Endothelial cell of umbilical vein (primary cell): ENCODE results near the gene SH3TC1. TPM values are rescaled to one million over a fixed set of nuclear protein-coding genes. Genes with fewer than 3 reads are reported as not detected.
A peak's percentile ranks its signal among the peaks of the same experiment; 100 is the strongest.

Experiments
- BruUV-seq: library from RNA; stranded (reverse); fragments of 400-500 nt; replicated peaks from 2 replicates; lab custom pipeline; 2021; lab: Mats Ljungman, UMichigan
- CTCF ChIA-PET: fragments of 300-600, 350-600 bp; sonication (Branson Sonifier 250); formaldehyde crosslinking; loops from one replicate; lab custom pipeline; 2021; ENCODE audit warnings: antibody characterized with exemption, inconsistent platforms; lab: Charles Lee
- POLR2A ChIA-PET: fragments of 300-600, 350-600 bp; sonication (Branson Sonifier 250); formaldehyde crosslinking; loops from one replicate; lab custom pipeline; 2021; ENCODE audit warnings: antibody characterized with exemption, inconsistent platforms; lab: Charles Lee
- DNase-seq: peaks from one replicate; pipeline ENCODE4 v3.0.0-alpha.2; 2011; ENCODE audit warnings: low read depth, low spot score
- FAIRE-seq: peaks from 2 replicates; lab custom pipeline; 2011; peaks lifted over from hg19 to GRCh38; lab: Jason Lieb, UNC
- H2AFZ ChIP-seq: 2 replicates; pipeline ENCODE4 v1.6.0; 2012; ENCODE audit warnings: low read depth, low read length, control low read depth, inconsistent platforms
- H3K27ac ChIP-seq: 2 replicates; pipeline ENCODE4 v1.5.1; 2011; ENCODE audit warnings: low read depth, mild to moderate bottlenecking, control low read depth, low read length, moderate library complexity; ENCODE audit not compliant: insufficient read depth
- H3K27me3 ChIP-seq, 2 experiments: 2 replicates each; pipeline versions ENCODE4 v1.6.0 to v1.6.1; 2011; ENCODE audit warnings: low read length in 2 of 2, mixed read lengths in 1 of 2; ENCODE audit not compliant: control insufficient read depth in 2 of 2, insufficient read depth in 2 of 2
- H3K36me3 ChIP-seq, 2 experiments: 2 replicates in 1 of 2; 3 replicates in 1 of 2; pipeline ENCODE4 v1.5.1; 2011; ENCODE audit warnings: low read length in 2 of 2, mild to moderate bottlenecking in 1 of 2, moderate library complexity in 1 of 2; ENCODE audit not compliant: control insufficient read depth in 2 of 2, insufficient read depth in 2 of 2; ENCODE audit errors: extremely low read depth in 1 of 2
- H3K4me1 ChIP-seq: 3 replicates; pipeline ENCODE4 v1.5.1; 2011; ENCODE audit warnings: mild to moderate bottlenecking, low read length; ENCODE audit not compliant: control insufficient read depth, insufficient read depth; ENCODE audit errors: extremely low read depth
- H3K4me2 ChIP-seq: 2 replicates; pipeline ENCODE4 v1.6.1; 2011; ENCODE audit warnings: low read length, control low read depth, mixed read lengths; ENCODE audit not compliant: insufficient read depth
- H3K4me3 ChIP-seq, 3 experiments: fragments of 200-600 bp in 1 of 3; sonication (generic), shearing (Covaris generic) in 1 of 3; replicated peaks in 1 of 3; 2 replicates each; pipeline ENCODE4 v1.5.1; 2011 to 2016; ENCODE audit warnings: control low read depth in 3 of 3, low read length in 3 of 3, mild to moderate bottlenecking in 2 of 3, inconsistent platforms in 1 of 3, low read depth in 1 of 3, moderate library complexity in 1 of 3; ENCODE audit not compliant: insufficient read depth in 1 of 3
- H3K79me2 ChIP-seq: 2 replicates; pipeline ENCODE4 v1.6.0; 2012; ENCODE audit warnings: low read length, inconsistent platforms; ENCODE audit not compliant: control insufficient read depth, insufficient read depth
- H3K9ac ChIP-seq: replicated peaks from 2 replicates; pipeline ENCODE3; 2011; ENCODE audit warnings: low read length, control low read depth; ENCODE audit not compliant: insufficient read depth; ENCODE audit errors: extremely low read depth
- H3K9me1 ChIP-seq: replicated peaks from 3 replicates; pipeline ENCODE4 v1.6.0; 2011; ENCODE audit warnings: mild to moderate bottlenecking, low read length; ENCODE audit not compliant: control insufficient read depth, insufficient read depth; ENCODE audit errors: extremely low read depth
- H3K9me3 ChIP-seq: replicated peaks from 2 replicates; pipeline ENCODE4 v1.5.1; 2012; ENCODE audit warnings: low read length, inconsistent platforms; ENCODE audit not compliant: control insufficient read depth, insufficient read depth
- H4K20me1 ChIP-seq: replicated peaks from 2 replicates; pipeline ENCODE3; 2011; ENCODE audit warnings: mild to moderate bottlenecking, low read length; ENCODE audit not compliant: control insufficient read depth, insufficient read depth; ENCODE audit errors: extremely low read depth
- CTCF ChIP-seq, 2 donors: IDR thresholded peaks; 1 replicate in 1 of 2; 2 replicates in 1 of 2; pipeline ENCODE4 v1.5.1; 2011; ENCODE audit warnings: low read length in 2 of 2, mild to moderate bottlenecking in 2 of 2, moderate library complexity in 2 of 2, control low read depth in 1 of 2, inconsistent platforms in 1 of 2, low read depth in 1 of 2; ENCODE audit not compliant: insufficient read depth in 1 of 2; ENCODE audit errors: extremely low read depth in 1 of 2
- EZH2 ChIP-seq: IDR thresholded peaks from 2 replicates; pipeline ENCODE4 v1.6.1; 2012; ENCODE audit warnings: borderline replicate concordance, low read depth, mild to moderate bottlenecking, moderate library complexity, low read length, inconsistent platforms; ENCODE audit not compliant: severe bottlenecking
- FOS ChIP-seq: IDR thresholded peaks from 2 replicates; pipeline ENCODE4 v1.6.1; 2011; ENCODE audit warnings: mild to moderate bottlenecking, low read length, moderate library complexity, borderline replicate concordance; ENCODE audit not compliant: insufficient read depth
- GATA2 ChIP-seq: IDR thresholded peaks from 2 replicates; pipeline ENCODE4 v1.7.0; 2011; ENCODE audit warnings: low read depth, mild to moderate bottlenecking, moderate library complexity, mixed read lengths, low read length; ENCODE audit not compliant: insufficient read length, insufficient read depth
- JUN ChIP-seq: IDR thresholded peaks from 2 replicates; pipeline ENCODE4 v1.6.1; 2011; ENCODE audit warnings: borderline replicate concordance, low read depth; ENCODE audit not compliant: insufficient read length, insufficient read depth
- MYC ChIP-seq: IDR thresholded peaks from one replicate; pipeline ENCODE4 v1.6.1; 2011; ENCODE audit warnings: mild to moderate bottlenecking, low read depth, low read length
- POLR2A ChIP-seq: IDR thresholded peaks from 2 replicates; pipeline ENCODE4 v1.6.1; 2012; ENCODE audit warnings: low read depth, mild to moderate bottlenecking, control low read depth, low read length
- dilution Hi-C: fragments of 300-500 bp; cut with MboI; formaldehyde crosslinking; loops from one replicate; pipeline ENCODE4 v1.15.0; 2019; ENCODE audit warnings: low sequenced_read_pairs; ENCODE audit not compliant: extremely low pct_ligation_motif_present
- intact Hi-C: fragments of 100-400 bp; cut with micrococcal nuclease; formaldehyde crosslinking; loops from one replicate; pipeline ENCODE4 v1.10.0; 2022
- polyA plus RNA-seq, 4 experiments: library from polyadenylated mRNA; depleted of rRNA in 3 of 4; stranded (reverse) in 3 of 4; unstranded in 1 of 4; fragments of >200 nt; gene quantifications; 2 replicates each; pipeline versions ENCODE4 v1.2.1 to v1.2.3, GENCODE V29; 2011 to 2012; ENCODE audit warnings: missing spikeins in 1 of 4
- total RNA-seq: library from RNA; stranded (reverse); gene quantifications from 2 replicates; pipeline ENCODE4 v1.2.3, GENCODE V29; 2021
- TF ChIP-seq, protein P1 (sequence below): IDR thresholded peaks from 2 replicates; pipeline ENCODE4 v1.6.1; 2011; ENCODE audit not compliant: insufficient read depth, insufficient read length

Gene SH3TC1
- total and polyA plus RNA-seq, 2 donors (not counting 3 experiments of a cell fraction or from before 2014, with no cell fraction given): 96.5 to 192 TPM

GRCh38 chr4:8201321-8201781, 2.3 kb downstream of the SH3TC1 start:
- TF ChIP-seq MYC (no peak), CTCF (IDR thresholded peaks at IDR 0.05; ENCODE audit: extremely low read depth in 1 of 2, insufficient read depth in 1 of 2, low read depth in 1 of 2, low read length in 2 of 2) (no peak), GATA2 (no peak), EZH2 (no peak), POLR2A (no peak), JUN (no peak), FOS (no peak)
- TF ChIP-seq, protein P1, sequence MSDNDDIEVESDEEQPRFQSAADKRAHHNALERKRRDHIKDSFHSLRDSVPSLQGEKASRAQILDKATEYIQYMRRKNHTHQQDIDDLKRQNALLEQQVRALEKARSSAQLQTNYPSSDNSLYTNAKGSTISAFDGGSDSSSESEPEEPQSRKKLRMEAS: no peak
- Histone ChIP-seq H3K4me3 (peak overlapping the region; percentile 15 to 77 (median 72)), H3K27me3 (no peaks in the 10 kb centered on the region)

More at GRCh38 chr4:8201321-8201781, 2.3 kb downstream of the SH3TC1 start:
- Histone ChIP-seq H3K9me3 (no peaks in the 10 kb centered on the region), H3K79me2 (peaks cover 69% of the 10 kb centered on the region), H3K9ac (peak overlapping the region; percentile 91), H3K9me1 (no peaks in the 10 kb centered on the region), H2AFZ (no peak overlapping the region), H4K20me1 (no peaks in the 10 kb centered on the region), H3K27ac (peak overlapping the region; percentile 82), H3K4me1 (peaks cover 59% of the 10 kb centered on the region), H3K36me3 (peaks cover 5 to 18% of the 10 kb centered on the region in 2 experiments), H3K4me2 (peak overlapping the region; percentile 72)
- DNase-seq (peak; percentile 52), FAIRE-seq (peak; percentile 70)
- ChIA-PET POLR2A (interaction anchor here (0.8 to 0.9 kb wide), 2 partner anchors 9 to 24 kb away, joined by 3 to 4 read pairs; no protein-coding TSS in a partner anchor), CTCF (interaction anchor here (0.8 to 14.2 kb wide), 5 partner anchors 9 to 209 kb away, joined by 3 to 196 read pairs (median 5); no protein-coding TSS in a partner anchor)
- intact Hi-C loops: loop anchor here (2.0 kb wide), 1 partner anchor 43 kb away; the partner anchor contains the start of gene ABLIM2
- dilution Hi-C loops: no loop called here
- no TSS peak for BruUV-seq
